Neuronal stem cell (in vitro differentiated cells): ENCODE data around the gene UMODL1.

Experiments used
- DNase-seq: peaks from one replicate; pipeline ENCODE4 v3.0.0-alpha.2; 2013; ENCODE audit warnings: low spot score
- H2AFZ ChIP-seq: one replicate; pipeline ENCODE4 v1.6.1; 2013; ENCODE audit warnings: mild to moderate bottlenecking, low read length, inconsistent platforms
- H2AK5ac ChIP-seq: 2 replicates; pipeline ENCODE4 v1.6.1; 2013; ENCODE audit warnings: low read depth, mild to moderate bottlenecking, inconsistent platforms, low read length, moderate library complexity, mixed read lengths
- H2BK120ac ChIP-seq: 2 replicates; pipeline ENCODE4 v1.6.1; 2013; ENCODE audit warnings: low read depth, mild to moderate bottlenecking, inconsistent platforms, low read length, moderate library complexity, mixed read lengths
- H2BK12ac ChIP-seq: one replicate; pipeline ENCODE4 v1.6.1; 2013; ENCODE audit warnings: low read length, inconsistent platforms
- H2BK15ac ChIP-seq: 2 replicates; pipeline ENCODE4 v1.6.1; 2013; ENCODE audit warnings: mild to moderate bottlenecking, low read length, inconsistent platforms, mixed read lengths
- H2BK5ac ChIP-seq: one replicate; pipeline ENCODE4 v1.6.1; 2013; ENCODE audit warnings: inconsistent platforms, mild to moderate bottlenecking, low read length, moderate library complexity
- H3K14ac ChIP-seq: one replicate; pipeline ENCODE4 v1.6.1; 2013; ENCODE audit warnings: low read length, inconsistent platforms
- H3K18ac ChIP-seq: 2 replicates; pipeline ENCODE4 v1.6.1; 2013; ENCODE audit warnings: low read length, inconsistent platforms
- H3K23ac ChIP-seq: 2 replicates; pipeline ENCODE4 v1.6.1; 2013; ENCODE audit warnings: low read depth, mild to moderate bottlenecking, mixed read lengths, low read length, inconsistent platforms; ENCODE audit not compliant: poor library complexity
- H3K27ac ChIP-seq: replicated peaks from 3 replicates; pipeline ENCODE4 v1.5.1; 2013; ENCODE audit warnings: low read length, inconsistent platforms
- H3K27me3 ChIP-seq, 3 experiments: 2 replicates each; pipeline ENCODE4 v1.6.1; 2013; ENCODE audit warnings: low read length in 3 of 3, mild to moderate bottlenecking in 2 of 3, inconsistent platforms in 1 of 3, low read depth in 1 of 3, mixed read lengths in 1 of 3, moderate library complexity in 1 of 3; ENCODE audit not compliant: control insufficient read depth in 3 of 3, insufficient read depth in 3 of 3
- H3K36me3 ChIP-seq, 2 donors: replicated peaks in 1 of 2; 2 replicates each; pipeline ENCODE4 v1.6.1; 2013; ENCODE audit warnings: low read length in 2 of 2; ENCODE audit not compliant: control insufficient read depth in 2 of 2, insufficient read depth in 2 of 2
- H3K4ac ChIP-seq: 2 replicates; pipeline ENCODE4 v1.6.1; 2013; ENCODE audit warnings: inconsistent platforms, mild to moderate bottlenecking, low read length, moderate library complexity
- H3K4me1 ChIP-seq, 2 donors: 1 replicate in 1 of 2; 2 replicates in 1 of 2; pipeline ENCODE4 v1.6.1; 2013; ENCODE audit warnings: low read length in 2 of 2, low read depth in 1 of 2; ENCODE audit not compliant: control insufficient read depth in 2 of 2, insufficient read depth in 1 of 2
- H3K4me2 ChIP-seq: one replicate; pipeline ENCODE4 v1.6.1; 2013; ENCODE audit warnings: mild to moderate bottlenecking, low read length, inconsistent platforms; ENCODE audit not compliant: insufficient read depth, poor library complexity, severe bottlenecking
- H3K4me3 ChIP-seq, 2 donors: 2 replicates each; pipeline ENCODE4 v1.5.1; 2013; ENCODE audit warnings: low read length in 2 of 2, mild to moderate bottlenecking in 2 of 2, inconsistent platforms in 1 of 2, moderate library complexity in 1 of 2
- H3K79me1 ChIP-seq: one replicate; pipeline ENCODE4 v1.6.1; 2013; ENCODE audit warnings: low read depth, mild to moderate bottlenecking, inconsistent platforms, low read length, moderate library complexity
- H3K9ac ChIP-seq: one replicate; pipeline ENCODE4 v1.6.1; 2013; ENCODE audit warnings: mild to moderate bottlenecking, low read depth, low read length, inconsistent platforms; ENCODE audit not compliant: poor library complexity
- H3K9me3 ChIP-seq, 2 donors: replicated peaks in 1 of 2; 2 replicates each; pipeline versions ENCODE3 to v1.6.1; 2013; ENCODE audit warnings: low read length in 2 of 2, mild to moderate bottlenecking in 2 of 2, inconsistent platforms in 1 of 2, low read depth in 1 of 2, mixed read lengths in 1 of 2, moderate library complexity in 1 of 2; ENCODE audit not compliant: control insufficient read depth in 2 of 2, insufficient read depth in 1 of 2
- H4K8ac ChIP-seq: one replicate; pipeline ENCODE4 v1.6.1; 2013; ENCODE audit warnings: low read depth, mild to moderate bottlenecking, inconsistent platforms, low read length, moderate library complexity
- H4K91ac ChIP-seq: one replicate; pipeline ENCODE4 v1.6.1; 2013; ENCODE audit warnings: low read length, low read depth, mild to moderate bottlenecking, inconsistent platforms; ENCODE audit not compliant: poor library complexity
- WGBS, 2 donors: extraction: QIAGEN DNeasy Blood & Tissue Kit; methylation state at CpG; one replicate each; pipeline ENCODE4 v1.1.7; 2013; ENCODE audit warnings: missing lambda C conversion rate in 2 of 2, mixed read lengths in 1 of 2; ENCODE audit not compliant: insufficient read length in 2 of 2, insufficient replicate concordance in 1 of 2; ENCODE audit errors: extremely low coverage in 2 of 2; 5-methylcytosine and 5-hydroxymethylcytosine counted together

The UMODL1 gene

DNA sequence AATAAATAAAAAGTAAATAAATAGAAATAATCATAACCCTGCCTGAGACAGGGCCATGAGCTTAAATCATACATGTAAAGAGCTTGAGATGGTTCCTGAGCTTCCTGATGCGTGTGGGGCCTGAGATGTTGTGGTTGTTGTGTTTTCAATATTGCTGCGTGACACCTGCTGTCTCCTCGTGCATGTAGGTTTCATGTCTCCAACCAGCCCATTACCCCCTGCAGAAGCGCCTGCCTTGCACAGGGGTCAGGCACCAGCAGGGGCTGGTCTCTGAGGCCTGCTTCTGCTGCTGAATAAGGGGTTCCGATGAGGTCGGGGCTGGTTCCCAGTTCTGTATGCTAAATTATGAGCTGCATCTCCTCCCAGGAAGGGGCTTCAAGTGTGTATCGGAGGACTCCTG, 15.9 kb downstream of the UMODL1 start:
- no CpG with 5 or more reads among the region's 7 CpGs for WGBS, 2 donors
- H3K23ac ChIP-seq, result no peak overlapping the region
- H3K4me3 ChIP-seq, result no peak overlapping the region
- DNase-seq, result no peak
- no peak overlapping the region for H2BK15ac ChIP-seq
- H3K4me2 ChIP-seq, result no peak overlapping the region
- H4K8ac ChIP-seq, result no peak overlapping the region
- no peaks in the 10 kb centered on the region for H3K36me3 ChIP-seq
- no peak overlapping the region for H3K14ac ChIP-seq
- peaks cover 0 to 1% of the 10 kb centered on the region in 2 donors for H3K4me1 ChIP-seq
- H2BK120ac ChIP-seq, result no peak overlapping the region
- H3K9ac ChIP-seq, result no peak overlapping the region
- H3K18ac ChIP-seq, result peak overlapping the region; percentile 19
- H3K27me3 ChIP-seq, result peaks cover 0 to 21% (median 5%) of the 10 kb centered on the region in 3 experiments
- no peak overlapping the region for H2BK5ac ChIP-seq
- H3K79me1 ChIP-seq, result no peaks in the 10 kb centered on the region
- no peak overlapping the region for H4K91ac ChIP-seq
- no peak overlapping the region for H3K27ac ChIP-seq
- H3K4ac ChIP-seq, result no peak overlapping the region
- H2BK12ac ChIP-seq, result no peak overlapping the region
- no peaks in the 10 kb centered on the region for H3K9me3 ChIP-seq
- H2AK5ac ChIP-seq, result no peak overlapping the region
- H2AFZ ChIP-seq, result no peak overlapping the region

DNA sequence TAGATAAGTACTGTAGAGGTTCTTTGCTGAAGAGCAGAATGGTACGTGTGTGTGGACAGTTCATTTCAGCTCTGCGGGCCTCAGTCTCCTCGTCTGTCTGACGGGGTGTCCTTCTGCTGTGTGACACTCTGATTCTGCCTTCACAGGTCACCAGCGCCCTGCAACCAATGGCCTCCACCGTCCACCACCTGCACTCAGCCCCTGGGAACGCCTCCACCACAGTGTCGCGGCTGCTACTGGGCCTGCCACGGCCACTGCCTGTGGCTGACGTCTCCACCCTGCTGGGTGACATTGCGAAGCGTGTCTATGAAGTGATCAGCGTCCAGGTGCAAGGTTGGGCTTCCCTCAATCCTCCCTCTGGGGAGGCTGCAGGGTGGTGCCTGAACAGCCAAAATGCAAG, 17.0 kb downstream of the UMODL1 start:
- Histone ChIP-seq H2BK5ac (no peak overlapping the region), H3K9me3 (no peaks in the 10 kb centered on the region), H3K14ac (no peak overlapping the region), H3K27ac (no peak overlapping the region), H4K8ac (no peak overlapping the region), H3K27me3 (peaks cover 0 to 15% (median 8%) of the 10 kb centered on the region in 3 experiments), H3K4me2 (no peak overlapping the region), H3K23ac (no peak overlapping the region), H2BK120ac (no peak overlapping the region), H2BK12ac (no peak overlapping the region), H2AK5ac (no peak overlapping the region), H3K4ac (no peak overlapping the region), H3K4me3 (no peak overlapping the region), H3K79me1 (no peaks in the 10 kb centered on the region), H3K4me1 (peaks cover 0 to 1% of the 10 kb centered on the region in 2 donors), H3K9ac (peak overlapping the region; percentile 74), H2AFZ (no peak overlapping the region), H3K18ac (peak overlapping the region; percentile 55), H3K36me3 (no peaks in the 10 kb centered on the region), H4K91ac (no peak overlapping the region), H2BK15ac (peak overlapping the region; percentile 45)
- WGBS, 2 donors, result no CpG with 5 or more reads among the region's 14 CpGs
- DNase-seq, result no peak

DNA sequence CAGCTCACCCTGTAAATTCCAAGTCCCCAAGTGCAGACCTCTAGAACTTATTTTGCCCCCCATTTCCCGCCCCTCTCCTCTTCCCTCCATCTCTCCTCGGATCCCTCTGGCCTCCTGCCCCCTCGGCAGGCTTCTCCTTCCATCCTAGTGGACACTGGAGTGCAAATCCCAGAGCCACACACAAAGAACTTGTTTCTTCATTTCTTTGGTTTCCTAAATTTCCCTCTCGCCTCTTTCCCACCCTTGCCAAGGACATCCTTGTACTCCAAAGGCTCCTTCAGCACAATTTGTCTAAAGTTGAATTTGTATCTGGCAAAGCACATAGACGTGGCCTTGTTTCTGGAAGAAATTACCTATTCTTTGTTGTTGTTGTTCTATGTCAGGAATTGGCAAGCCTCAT, 17.5 kb downstream of the UMODL1 start:
- Histone ChIP-seq H3K14ac (no peak overlapping the region), H2BK5ac (no peak overlapping the region), H2BK12ac (no peak overlapping the region), H3K4ac (no peak overlapping the region), H3K9ac (no peak overlapping the region), H3K18ac (no peak overlapping the region), H4K91ac (no peak overlapping the region), H3K4me1 (peaks cover 0 to 1% of the 10 kb centered on the region in 2 donors), H2BK120ac (no peak overlapping the region), H3K4me3 (no peak overlapping the region), H2BK15ac (no peak overlapping the region), H2AK5ac (no peak overlapping the region), H3K4me2 (no peak overlapping the region), H3K27ac (no peak overlapping the region), H3K79me1 (no peaks in the 10 kb centered on the region), H3K36me3 (no peaks in the 10 kb centered on the region), H3K23ac (no peak overlapping the region), H3K27me3 (peaks cover 0 to 15% (median 8%) of the 10 kb centered on the region in 3 experiments), H4K8ac (no peak overlapping the region), H3K9me3 (peaks cover 0 to under 1% of the 10 kb centered on the region in 2 donors), H2AFZ (no peak overlapping the region)
- no peak for DNase-seq
- no CpG with 5 or more reads among the region's 5 CpGs for whole genome bisulfite sequencing, 2 donors

DNA sequence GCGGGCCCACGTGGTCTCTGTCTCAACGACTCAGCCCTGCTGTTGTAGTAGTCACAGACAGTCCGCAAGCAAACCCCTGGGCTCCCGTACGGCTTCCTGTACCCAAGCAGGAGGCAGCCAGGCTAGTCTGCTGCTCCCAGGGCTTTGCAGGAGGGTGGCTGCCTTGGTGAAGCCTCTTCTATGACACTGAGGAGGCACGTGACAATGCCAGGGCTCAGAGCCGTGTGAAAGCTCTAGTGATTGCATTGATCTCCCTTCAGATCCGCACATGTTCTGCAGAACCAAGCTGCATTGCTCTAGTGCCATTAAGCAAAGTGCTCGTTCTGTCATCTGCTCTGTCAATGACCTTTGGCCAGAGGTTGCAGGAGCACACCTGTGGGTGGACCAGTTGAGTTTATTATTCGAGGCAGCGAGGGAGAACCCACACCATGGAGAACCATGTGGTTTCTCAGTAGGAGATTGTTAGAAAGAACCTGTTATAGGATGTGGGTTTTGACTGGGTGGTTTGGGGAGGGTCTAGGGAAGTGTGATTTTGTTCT, 18.0 kb downstream of the UMODL1 start:
- Histone ChIP-seq H2AFZ (no peak overlapping the region), H3K14ac (no peak overlapping the region), H2BK15ac (no peak overlapping the region), H3K4me1 (peaks cover 0 to 1% of the 10 kb centered on the region in 2 donors), H3K9ac (no peak overlapping the region), H3K4ac (no peak overlapping the region), H3K36me3 (no peaks in the 10 kb centered on the region), H3K23ac (no peak overlapping the region), H3K9me3 (peaks cover 0 to 5% of the 10 kb centered on the region in 2 donors), H2BK12ac (no peak overlapping the region), H3K27me3 (peaks cover 0 to 15% (median 8%) of the 10 kb centered on the region in 3 experiments), H2BK5ac (no peak overlapping the region), H3K79me1 (no peaks in the 10 kb centered on the region), H4K91ac (no peak overlapping the region), H2AK5ac (no peak overlapping the region), H3K18ac (no peak overlapping the region), H3K4me2 (no peak overlapping the region), H3K27ac (no peak overlapping the region), H3K4me3 (no peak overlapping the region), H2BK120ac (no peak overlapping the region), H4K8ac (no peak overlapping the region)
- WGBS, 2 donors, result no CpG with 5 or more reads among the region's 12 CpGs
- no peak for DNase-seq
